Left lung (tissue), 10 donors: ENCODE data around the gene KCNN4. TPM values are rescaled to one million over a fixed set of nuclear protein-coding genes. Genes with fewer than 3 reads are reported as not detected.

Experiments used
- ATAC-seq: fragments of 200-7000 bp; cut with Tn5 transposase; one replicate; pipeline ENCODE4 v1.9.1; 2020; ENCODE audit warnings: moderate library complexity
- DNase-seq, 4 donors: peaks; one replicate each; pipeline ENCODE4 v3.0.0-alpha.2; 2013 to 2020
- H3K27ac ChIP-seq, 2 donors: fragments of 200-600 bp; sonication (generic) in 1 of 2; one replicate each; pipeline versions ENCODE4 v1.5.0 to v1.8.0; 2020 to 2021
- H3K27me3 ChIP-seq, 2 donors: fragments of 200-600 bp; sonication (generic) in 1 of 2; one replicate each; pipeline versions ENCODE4 v1.5.0 to v1.8.0; 2020 to 2021
- H3K36me3 ChIP-seq, 2 donors: fragments of 200-600 bp; sonication (generic) in 1 of 2; one replicate each; pipeline versions ENCODE4 v1.5.0 to v1.8.0; 2020 to 2021
- H3K4me1 ChIP-seq, 2 donors: fragments of 200-600 bp; one replicate each; pipeline ENCODE4 v1.8.0; 2021
- H3K4me3 ChIP-seq, 2 donors: fragments of 200-600 bp; sonication (generic) in 1 of 2; one replicate each; pipeline versions ENCODE4 v1.5.0 to v1.8.0; 2020 to 2021; ENCODE audit warnings: mild to moderate bottlenecking in 1 of 2
- H3K9me3 ChIP-seq, 2 donors: fragments of 200-600 bp; sonication (generic) in 1 of 2; one replicate each; pipeline versions ENCODE4 v1.5.0 to v1.8.0; 2020 to 2021
- intact Hi-C, 2 donors: fragments of 100-400 bp; cut with DNase I; formaldehyde crosslinking; loops; one replicate each; pipeline versions ENCODE4 v1.11.2 to v1.14.2; 2022
- polyA plus RNA-seq, 6 donors: library from polyadenylated mRNA; unstranded; fragments of 120-200 nt; gene quantifications; one replicate each; pipeline ENCODE4 v1.2.1, GENCODE V29; 2013; ENCODE audit not compliant: insufficient read length in 6 of 6
- total RNA-seq, 2 donors: library from RNA; stranded (reverse); fragmentation: NEBNext Ultra II Directional; extraction: Animal tissue kit (Norgen Biotek cat#: 25700); gene quantifications; one replicate each; pipeline ENCODE4 v1.2.1, GENCODE V29; 2021
- TF ChIP-seq, protein P1 (sequence below), 2 donors: fragments of 200-600 bp; sonication (generic) in 1 of 2; IDR thresholded peaks; one replicate each; pipeline versions ENCODE4 v1.5.0 to v1.8.0; 2021; ENCODE audit warnings: antibody characterized with exemption in 2 of 2
- donor health status: DM: no; HTN: yes; CAD: no.
- donor health status: DM: no; HTN: no; CAD: no.

Gene KCNN4
- total and polyA plus RNA-seq, 8 donors, result 0.67 to 21.5 (median 2.5) TPM

DNA sequence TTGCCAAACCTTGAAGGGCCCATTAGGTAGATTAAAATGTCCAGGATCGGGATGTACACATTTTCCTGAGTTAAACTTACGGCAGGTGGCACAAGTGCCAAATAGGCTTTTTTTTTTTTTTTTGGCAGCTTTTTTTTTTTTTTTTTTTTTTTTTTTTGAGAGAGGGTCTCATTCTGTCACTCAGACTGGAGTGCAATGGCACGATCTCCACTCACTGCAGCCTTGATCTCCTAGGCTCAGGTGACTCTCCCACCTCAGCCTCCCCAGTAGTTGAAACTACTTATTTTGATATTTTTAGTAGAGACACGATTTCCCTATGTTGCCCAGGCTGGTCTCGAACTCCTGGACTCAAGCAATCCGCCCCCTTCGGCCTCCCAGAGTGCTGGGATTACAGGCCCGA, 55.9 kb downstream of the KCNN4 start:
- Histone ChIP-seq H3K9me3 (no peaks in the 10 kb centered on the region), H3K4me3 (no peak overlapping the region), H3K27ac (no peak overlapping the region), H3K27me3 (no peaks in the 10 kb centered on the region), H3K4me1 (peaks cover 0 to 26% of the 10 kb centered on the region in 2 donors), H3K36me3 (peaks cover 0 to 18% of the 10 kb centered on the region in 2 donors)
- no peak for ATAC-seq
- intact Hi-C loops, result no loop called here
- DNase-seq, result no peak
- TF ChIP-seq, protein P1, sequence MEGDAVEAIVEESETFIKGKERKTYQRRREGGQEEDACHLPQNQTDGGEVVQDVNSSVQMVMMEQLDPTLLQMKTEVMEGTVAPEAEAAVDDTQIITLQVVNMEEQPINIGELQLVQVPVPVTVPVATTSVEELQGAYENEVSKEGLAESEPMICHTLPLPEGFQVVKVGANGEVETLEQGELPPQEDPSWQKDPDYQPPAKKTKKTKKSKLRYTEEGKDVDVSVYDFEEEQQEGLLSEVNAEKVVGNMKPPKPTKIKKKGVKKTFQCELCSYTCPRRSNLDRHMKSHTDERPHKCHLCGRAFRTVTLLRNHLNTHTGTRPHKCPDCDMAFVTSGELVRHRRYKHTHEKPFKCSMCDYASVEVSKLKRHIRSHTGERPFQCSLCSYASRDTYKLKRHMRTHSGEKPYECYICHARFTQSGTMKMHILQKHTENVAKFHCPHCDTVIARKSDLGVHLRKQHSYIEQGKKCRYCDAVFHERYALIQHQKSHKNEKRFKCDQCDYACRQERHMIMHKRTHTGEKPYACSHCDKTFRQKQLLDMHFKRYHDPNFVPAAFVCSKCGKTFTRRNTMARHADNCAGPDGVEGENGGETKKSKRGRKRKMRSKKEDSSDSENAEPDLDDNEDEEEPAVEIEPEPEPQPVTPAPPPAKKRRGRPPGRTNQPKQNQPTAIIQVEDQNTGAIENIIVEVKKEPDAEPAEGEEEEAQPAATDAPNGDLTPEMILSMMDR (IDR thresholded peaks at IDR 0.05), result no peak

DNA sequence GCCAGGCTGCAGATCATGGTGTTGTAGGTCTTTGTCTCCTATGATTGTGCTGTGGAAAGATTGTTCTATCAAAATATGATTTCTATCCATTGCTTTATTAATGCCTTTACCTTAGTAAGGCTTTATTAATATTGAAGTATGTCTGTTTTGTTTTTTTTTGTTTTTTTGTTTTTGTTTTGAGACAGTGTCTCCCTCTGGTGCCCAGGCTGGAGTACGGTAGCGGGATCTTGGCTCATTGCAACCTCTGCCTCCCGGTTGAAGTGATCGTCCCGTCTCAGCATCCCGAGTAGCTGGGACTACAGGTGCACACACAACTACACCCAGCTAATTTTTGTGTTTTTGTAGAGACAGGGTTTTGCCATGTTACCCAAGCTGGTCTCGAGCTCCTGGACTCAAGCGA, 57.2 kb downstream of the KCNN4 start:
- Histone ChIP-seq H3K27me3 (no peaks in the 10 kb centered on the region), H3K36me3 (peaks cover 0 to 5% of the 10 kb centered on the region in 2 donors), H3K9me3 (no peaks in the 10 kb centered on the region), H3K4me1 (peaks cover 0 to 26% of the 10 kb centered on the region in 2 donors), H3K4me3 (no peak overlapping the region), H3K27ac (no peak overlapping the region)
- intact Hi-C loops, result no loop called here
- ATAC-seq (no peak), DNase-seq (no peak)
- TF ChIP-seq, protein P1 (IDR thresholded peaks at IDR 0.05), result peak in 1 of 2 donors; percentile 31

DNA sequence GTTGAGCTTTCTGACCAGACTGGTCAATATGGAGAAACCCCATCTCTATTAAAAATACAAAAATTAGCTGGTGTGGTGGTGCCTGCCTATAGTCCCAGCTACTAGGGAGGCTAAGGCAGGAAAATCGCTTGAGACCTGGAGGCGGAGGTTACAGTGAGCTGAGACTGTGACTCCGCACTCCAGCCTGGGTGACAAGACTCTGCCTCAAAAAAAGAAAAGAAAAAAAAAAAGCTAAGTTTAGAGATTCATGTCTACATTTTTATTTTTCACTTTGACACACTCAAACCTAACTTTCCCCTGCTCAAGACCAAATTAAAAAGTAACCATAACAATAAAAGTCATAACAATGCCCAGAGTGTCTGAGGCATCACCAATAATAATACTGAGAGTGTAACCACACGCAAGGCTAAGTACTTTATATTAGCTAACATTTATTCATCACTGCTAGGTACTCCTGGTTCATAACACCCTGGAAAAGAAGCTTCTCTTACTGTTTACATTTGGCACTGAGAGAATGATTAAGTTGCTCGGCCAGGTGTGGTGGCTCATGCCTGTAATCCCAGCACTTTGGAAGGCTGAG, 59.2 kb downstream of the KCNN4 start:
- TF ChIP-seq, protein P1 (IDR thresholded peaks at IDR 0.05), result no peak
- no peaks in the 10 kb centered on the region for H3K9me3 ChIP-seq
- H3K36me3 ChIP-seq, result no peaks in the 10 kb centered on the region
- no peaks in the 10 kb centered on the region for H3K27me3 ChIP-seq
- DNase-seq (no peak), ATAC-seq (no peak)
- H3K4me1 ChIP-seq, result peaks cover 0 to 17% of the 10 kb centered on the region in 2 donors
- no peak overlapping the region for H3K4me3 ChIP-seq
- no peak overlapping the region for H3K27ac ChIP-seq
- intact Hi-C loops, result no loop called here

DNA sequence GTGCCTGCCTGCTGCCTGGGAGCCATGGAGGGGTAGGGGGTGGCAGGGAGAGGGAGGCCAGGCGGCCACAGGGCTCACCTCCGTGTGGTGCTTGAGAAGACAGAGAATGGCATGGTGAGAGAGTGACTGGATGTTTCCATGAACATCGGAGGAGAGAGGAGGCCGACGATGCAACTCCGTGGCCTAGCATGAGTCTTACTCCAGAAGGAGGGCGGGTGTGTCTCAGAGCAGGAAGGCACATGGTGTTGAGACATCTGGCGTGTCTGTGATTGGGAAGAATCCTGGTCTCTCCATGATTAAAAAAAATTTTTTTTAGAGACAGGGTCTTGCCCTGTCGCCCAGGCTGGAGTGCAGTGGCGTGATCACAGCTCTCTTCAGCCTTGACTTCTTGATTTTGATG, 59.8 kb downstream of the KCNN4 start:
- DNase-seq (no peak), ATAC-seq (no peak)
- no peaks in the 10 kb centered on the region for H3K36me3 ChIP-seq
- no peaks in the 10 kb centered on the region for H3K27me3 ChIP-seq
- no peaks in the 10 kb centered on the region for H3K9me3 ChIP-seq
- H3K27ac ChIP-seq, result no peak overlapping the region
- H3K4me3 ChIP-seq, result no peak overlapping the region
- intact Hi-C loops, result no loop called here
- TF ChIP-seq, protein P1 (IDR thresholded peaks at IDR 0.05), result no peak
- H3K4me1 ChIP-seq, result peaks cover 0 to 11% of the 10 kb centered on the region in 2 donors

DNA sequence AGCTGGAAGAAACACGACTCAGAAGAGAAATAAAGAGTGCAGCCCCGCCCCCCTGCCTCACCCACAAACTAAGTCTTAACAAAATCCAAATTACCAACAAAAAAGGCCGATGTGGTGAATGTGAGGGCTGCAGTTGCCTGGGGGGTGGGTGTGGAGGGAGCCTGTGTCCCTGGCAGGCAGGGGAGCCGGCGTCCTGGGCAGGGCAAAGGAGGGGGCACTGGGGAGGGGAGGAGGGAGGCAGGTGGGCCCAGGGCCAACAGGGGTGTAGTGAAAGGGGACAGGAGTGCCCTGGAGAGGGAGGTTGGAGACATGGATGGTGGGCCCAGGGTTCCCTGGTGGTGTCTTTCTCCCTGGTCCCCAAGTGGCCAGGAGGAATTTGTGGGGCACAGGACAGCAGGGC, 60.9 kb downstream of the KCNN4 start:
- H3K4me1 ChIP-seq, result peaks cover 0 to under 1% of the 10 kb centered on the region in 2 donors
- H3K27ac ChIP-seq, result no peak overlapping the region
- H3K27me3 ChIP-seq, result no peaks in the 10 kb centered on the region
- H3K9me3 ChIP-seq, result no peaks in the 10 kb centered on the region
- ATAC-seq, result no peak
- TF ChIP-seq, protein P1 (IDR thresholded peaks at IDR 0.05), result no peak
- no peak for DNase-seq
- intact Hi-C loops, result no loop called here
- no peak overlapping the region for H3K4me3 ChIP-seq
- no peaks in the 10 kb centered on the region for H3K36me3 ChIP-seq
